Fibroblast of lung (primary cell): ENCODE results near the gene PRDM16. TPM values are rescaled to one million over a fixed set of nuclear protein-coding genes. Genes with fewer than 3 reads are reported as not detected.

Experiments used
- DNase-seq, 2 donors: peaks; one replicate each; pipeline versions ENCODE4 v3.0.0 to v3.0.0-alpha.2; 2010; ENCODE audit warnings: low read depth in 2 of 2
- H2AFZ ChIP-seq: 2 replicates; pipeline ENCODE4 v1.5.1; 2012; ENCODE audit warnings: low read length, control low read depth, inconsistent platforms
- H3K27ac ChIP-seq: 2 replicates; pipeline ENCODE4 v1.5.1; 2011; ENCODE audit warnings: low read length, control low read depth; ENCODE audit not compliant: insufficient read depth
- H3K27me3 ChIP-seq: 2 replicates; pipeline ENCODE4 v1.5.1; 2011; ENCODE audit warnings: mild to moderate bottlenecking, low read length; ENCODE audit not compliant: control insufficient read depth, insufficient read depth
- H3K36me3 ChIP-seq: 2 replicates; pipeline ENCODE4 v1.5.1; 2011; ENCODE audit warnings: low read length; ENCODE audit not compliant: control insufficient read depth, insufficient read depth
- H3K4me1 ChIP-seq: 2 replicates; pipeline ENCODE4 v1.5.1; 2011; ENCODE audit warnings: low read length; ENCODE audit not compliant: control insufficient read depth, insufficient read depth; ENCODE audit errors: extremely low read depth
- H3K4me2 ChIP-seq: 2 replicates; pipeline ENCODE4 v1.5.1; 2011; ENCODE audit warnings: low read length, control low read depth; ENCODE audit not compliant: insufficient read depth; ENCODE audit errors: extremely low read depth
- H3K4me3 ChIP-seq, 4 experiments: fragments of 200-600 bp in 1 of 4; sonication (generic) in 1 of 4; replicated peaks in 1 of 4; 2 replicates each; pipeline ENCODE4 v1.5.1; 2011 to 2016; ENCODE audit warnings: low read length in 4 of 4, low read depth in 3 of 4, mild to moderate bottlenecking in 3 of 4, control low read depth in 2 of 4, inconsistent platforms in 1 of 4, mixed read lengths in 1 of 4; ENCODE audit not compliant: insufficient read depth in 1 of 4; ENCODE audit errors: control extremely low read depth in 1 of 4
- H3K79me2 ChIP-seq: 2 replicates; pipeline ENCODE4 v1.5.1; 2012; ENCODE audit warnings: mild to moderate bottlenecking, low read length, inconsistent platforms; ENCODE audit not compliant: control insufficient read depth, insufficient read depth
- H3K9ac ChIP-seq: 2 replicates; pipeline ENCODE4 v1.5.1; 2011; ENCODE audit warnings: mild to moderate bottlenecking, low read length, control low read depth; ENCODE audit not compliant: insufficient read depth
- H3K9me3 ChIP-seq: 2 replicates; pipeline ENCODE4 v1.5.1; 2012; ENCODE audit warnings: low read depth, low read length; ENCODE audit not compliant: control insufficient read depth, insufficient read depth
- H4K20me1 ChIP-seq: 2 replicates; pipeline ENCODE4 v1.5.1; 2011; ENCODE audit warnings: low read length; ENCODE audit not compliant: control insufficient read depth, insufficient read depth; ENCODE audit errors: extremely low read depth
- CTCF ChIP-seq, 2 donors: IDR thresholded peaks in 1 of 2; conservative IDR thresholded peaks in 1 of 2; 1 replicate in 1 of 2; 2 replicates in 1 of 2; pipeline ENCODE4 v1.5.1; 2011 to 2012; ENCODE audit warnings: low read length in 2 of 2, control low read depth in 1 of 2, inconsistent platforms in 1 of 2, low read depth in 1 of 2, mild to moderate bottlenecking in 1 of 2
- EZH2 ChIP-seq: IDR thresholded peaks from 2 replicates; pipeline ENCODE4 v1.5.1; 2012; ENCODE audit warnings: low read length, control low read depth, mild to moderate bottlenecking; ENCODE audit errors: missing control alignments
- polyA plus RNA-seq, 2 donors: library from polyadenylated mRNA; depleted of rRNA in 1 of 2; stranded (reverse) in 1 of 2; unstranded in 1 of 2; fragments of >200 nt; gene quantifications; 2 replicates each; pipeline ENCODE4 v1.2.1, GENCODE V29; 2011 to 2012; ENCODE audit warnings: missing spikeins in 1 of 2
- total RNA-seq: library from RNA; depleted of rRNA; stranded (reverse); fragments of >200 nt; gene quantifications from 2 replicates; pipeline ENCODE4 v1.2.1, GENCODE V29; 2014

Gene PRDM16
- total and polyA plus RNA-seq, 2 donors (not counting 1 experiment from before 2014, with no cell fraction given), result 0.30 to 1.8 TPM

GRCh38 chr1:3431266-3431665, 362.3 kb downstream of the PRDM16 start:
- H3K27me3 ChIP-seq, result no peaks in the 10 kb centered on the region
- no peak overlapping the region for H3K9ac ChIP-seq
- H2AFZ ChIP-seq, result no peak overlapping the region
- no peaks in the 10 kb centered on the region for H3K4me1 ChIP-seq
- no peaks in the 10 kb centered on the region for H3K9me3 ChIP-seq
- no peak overlapping the region for H3K4me2 ChIP-seq
- no peaks in the 10 kb centered on the region for H3K79me2 ChIP-seq
- DNase-seq, result no peak
- no peak for TF ChIP-seq CTCF (conservative IDR thresholded peaks at IDR 0.05 in 1 of 2, IDR thresholded peaks at IDR 0.05 in 1 of 2; ENCODE audit: low read depth in 1 of 2, low read length in 2 of 2)
- no peaks in the 10 kb centered on the region for H3K36me3 ChIP-seq
- H4K20me1 ChIP-seq, result no peaks in the 10 kb centered on the region
- no peak overlapping the region for H3K27ac ChIP-seq
- no peak overlapping the region for H3K4me3 ChIP-seq

GRCh38 chr1:3431686-3432085, 362.7 kb downstream of the PRDM16 start:
- H3K79me2 ChIP-seq, result no peaks in the 10 kb centered on the region
- no peaks in the 10 kb centered on the region for H3K36me3 ChIP-seq
- no peaks in the 10 kb centered on the region for H3K4me1 ChIP-seq
- no peak overlapping the region for H3K27ac ChIP-seq
- DNase-seq, result no peak
- no peak overlapping the region for H3K4me2 ChIP-seq
- H3K27me3 ChIP-seq, result no peaks in the 10 kb centered on the region
- H2AFZ ChIP-seq, result no peak overlapping the region
- no peak overlapping the region for H3K4me3 ChIP-seq
- TF ChIP-seq EZH2, result no peak
- TF ChIP-seq CTCF (conservative IDR thresholded peaks at IDR 0.05 in 1 of 2, IDR thresholded peaks at IDR 0.05 in 1 of 2; ENCODE audit: low read depth in 1 of 2, low read length in 2 of 2), result no peak
- H3K9me3 ChIP-seq, result no peaks in the 10 kb centered on the region
- no peak overlapping the region for H3K9ac ChIP-seq
- H4K20me1 ChIP-seq, result no peaks in the 10 kb centered on the region

GRCh38 chr1:3432306-3432705, 363.3 kb downstream of the PRDM16 start:
- no peaks in the 10 kb centered on the region for H3K4me1 ChIP-seq
- TF ChIP-seq CTCF (conservative IDR thresholded peaks at IDR 0.05 in 1 of 2, IDR thresholded peaks at IDR 0.05 in 1 of 2; ENCODE audit: low read depth in 1 of 2, low read length in 2 of 2), result no peak
- H3K36me3 ChIP-seq, result no peaks in the 10 kb centered on the region
- H2AFZ ChIP-seq, result no peak overlapping the region
- H3K27ac ChIP-seq, result no peak overlapping the region
- H4K20me1 ChIP-seq, result no peaks in the 10 kb centered on the region
- H3K4me2 ChIP-seq, result no peak overlapping the region
- H3K9ac ChIP-seq, result no peak overlapping the region
- H3K9me3 ChIP-seq, result no peaks in the 10 kb centered on the region
- DNase-seq, result no peak
- no peaks in the 10 kb centered on the region for H3K27me3 ChIP-seq
- H3K4me3 ChIP-seq, result no peak overlapping the region
- H3K79me2 ChIP-seq, result no peaks in the 10 kb centered on the region
